GM21447 (cell line): ENCODE results near the gene KISS1.

Experiments
- ATAC-seq: cut with Tn5 transposase; IDR thresholded peaks from one replicate; pipeline ENCODE4 v1.9.1; 2021; ENCODE audit not compliant: unreplicated experiment

KISS1 gene

GRCh38 chr1:204161609-204162493, 34.4 kb downstream of the KISS1 start:
- no peak for ATAC-seq

- no peak for ATAC-seq
Observed at GRCh38 chr1:204157962-204158361, 38.3 kb downstream of the KISS1 start.

- no peak for ATAC-seq
Observed at GRCh38 chr1:204155881-204156280, 40.4 kb downstream of the KISS1 start.

GRCh38 chr1:204154568-204155255, 41.6 kb downstream of the KISS1 start:
- no peak for ATAC-seq

GRCh38 chr1:204153667-204154066, 42.6 kb downstream of the KISS1 start:
- ATAC-seq, result no peak

- no peak for ATAC-seq
Observed at GRCh38 chr1:204152310-204153044, 43.8 kb downstream of the KISS1 start.

- ATAC-seq, result no peak
Observed at GRCh38 chr1:204151552-204152309, 44.6 kb downstream of the KISS1 start, which contains the start of gene ETNK2. TSS of gene ETNK2 (minus strand) at chr1:204152044. CDS start at chr1:204151852, 192 bp downstream.

- no peak for ATAC-seq
Observed at GRCh38 chr1:204150702-204151551, 45.4 kb downstream of the KISS1 start.

GRCh38 chr1:204149635-204150565, 46.4 kb downstream of the KISS1 start:
- ATAC-seq, result no peak

- ATAC-seq, result no peak
Observed at GRCh38 chr1:204149107-204149506, 47.2 kb downstream of the KISS1 start.

- ATAC-seq, result no peak
Observed at GRCh38 chr1:204147406-204148383, 48.6 kb downstream of the KISS1 start.

- ATAC-seq, result no peak
Observed at GRCh38 chr1:204146965-204147364, 49.3 kb downstream of the KISS1 start.

- ATAC-seq, result no peak
Observed at GRCh38 chr1:204146309-204146708, 50.0 kb downstream of the KISS1 start.

- ATAC-seq, result no peak
Observed at GRCh38 chr1:204145033-204145504, 51.2 kb downstream of the KISS1 start.

- no peak for ATAC-seq
Observed at GRCh38 chr1:204143276-204144041, 52.8 kb downstream of the KISS1 start.
